ENCODE data around the gene R3HDM2.

R3HDM2 gene

DNA sequence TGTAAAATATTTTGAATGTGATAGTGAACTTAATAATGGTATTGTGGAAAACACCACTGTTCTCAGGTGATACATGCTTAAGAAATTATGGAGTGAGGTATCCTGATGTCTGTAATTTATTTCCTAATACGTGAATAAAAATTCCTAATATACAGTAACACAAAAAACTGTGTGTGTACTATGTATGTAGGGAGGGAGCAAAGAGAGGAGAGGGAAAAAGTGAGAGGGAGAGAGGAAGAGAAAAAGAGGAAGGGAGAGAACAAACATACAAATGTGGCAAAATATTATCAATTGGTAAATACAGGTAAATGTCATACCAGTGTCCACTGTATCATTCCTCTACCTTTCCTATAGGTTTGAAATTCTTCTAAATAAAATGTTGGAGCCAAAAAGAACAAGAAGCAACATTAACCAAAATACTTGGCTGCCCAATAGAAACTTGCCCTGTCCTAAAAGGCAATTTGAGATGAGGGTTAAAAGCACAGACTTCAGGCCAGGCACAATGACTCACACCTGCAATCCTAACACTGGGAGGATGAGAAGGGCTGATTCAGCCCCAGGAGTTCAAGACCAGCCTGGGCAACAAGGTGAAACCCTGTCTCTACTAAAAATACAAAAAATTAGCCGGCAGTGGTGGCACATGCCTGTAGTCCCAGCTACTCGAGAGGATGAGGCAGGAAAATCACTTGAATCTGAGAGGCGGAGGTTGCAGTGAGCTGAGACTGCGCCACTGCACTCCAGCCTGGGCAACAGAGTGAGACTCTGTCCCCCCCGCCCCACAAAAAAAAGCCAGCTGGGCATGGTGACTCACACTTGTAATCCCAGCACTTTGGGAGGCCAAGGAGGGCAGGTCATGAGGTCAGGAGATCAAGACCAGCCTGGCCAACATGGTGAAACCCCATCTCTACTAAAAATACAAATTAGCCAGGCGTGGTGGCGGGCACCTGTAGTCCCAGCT is 14.5 kb downstream of the R3HDM2 start:
- TF ChIP-seq FOXP2 (optimal IDR thresholded peaks at IDR 0.05; ENCODE audit: borderline replicate concordance, extremely low read depth, extremely low read length, insufficient read depth) (no peak), POLR2AphosphoS5 (IDR thresholded peaks at IDR 0.05; ENCODE audit: low read depth, low read length) (no peak), TAF1 (IDR thresholded peaks at IDR 0.05; ENCODE audit: borderline replicate concordance, insufficient read depth, low read length) (no peak), SIN3A (IDR thresholded peaks at IDR 0.05; ENCODE audit: borderline replicate concordance, insufficient read depth, low read length) (no peak)
- TF ChIP-seq, protein P1, sequence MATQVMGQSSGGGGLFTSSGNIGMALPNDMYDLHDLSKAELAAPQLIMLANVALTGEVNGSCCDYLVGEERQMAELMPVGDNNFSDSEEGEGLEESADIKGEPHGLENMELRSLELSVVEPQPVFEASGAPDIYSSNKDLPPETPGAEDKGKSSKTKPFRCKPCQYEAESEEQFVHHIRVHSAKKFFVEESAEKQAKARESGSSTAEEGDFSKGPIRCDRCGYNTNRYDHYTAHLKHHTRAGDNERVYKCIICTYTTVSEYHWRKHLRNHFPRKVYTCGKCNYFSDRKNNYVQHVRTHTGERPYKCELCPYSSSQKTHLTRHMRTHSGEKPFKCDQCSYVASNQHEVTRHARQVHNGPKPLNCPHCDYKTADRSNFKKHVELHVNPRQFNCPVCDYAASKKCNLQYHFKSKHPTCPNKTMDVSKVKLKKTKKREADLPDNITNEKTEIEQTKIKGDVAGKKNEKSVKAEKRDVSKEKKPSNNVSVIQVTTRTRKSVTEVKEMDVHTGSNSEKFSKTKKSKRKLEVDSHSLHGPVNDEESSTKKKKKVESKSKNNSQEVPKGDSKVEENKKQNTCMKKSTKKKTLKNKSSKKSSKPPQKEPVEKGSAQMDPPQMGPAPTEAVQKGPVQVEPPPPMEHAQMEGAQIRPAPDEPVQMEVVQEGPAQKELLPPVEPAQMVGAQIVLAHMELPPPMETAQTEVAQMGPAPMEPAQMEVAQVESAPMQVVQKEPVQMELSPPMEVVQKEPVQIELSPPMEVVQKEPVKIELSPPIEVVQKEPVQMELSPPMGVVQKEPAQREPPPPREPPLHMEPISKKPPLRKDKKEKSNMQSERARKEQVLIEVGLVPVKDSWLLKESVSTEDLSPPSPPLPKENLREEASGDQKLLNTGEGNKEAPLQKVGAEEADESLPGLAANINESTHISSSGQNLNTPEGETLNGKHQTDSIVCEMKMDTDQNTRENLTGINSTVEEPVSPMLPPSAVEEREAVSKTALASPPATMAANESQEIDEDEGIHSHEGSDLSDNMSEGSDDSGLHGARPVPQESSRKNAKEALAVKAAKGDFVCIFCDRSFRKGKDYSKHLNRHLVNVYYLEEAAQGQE (IDR thresholded peaks at IDR 0.05; ENCODE audit: insufficient read depth in 1 of 2, low read depth in 2 of 2, low read length in 2 of 2): no peak

- TF ChIP-seq POLR2AphosphoS5 (IDR thresholded peaks at IDR 0.05; ENCODE audit: low read depth, low read length) (no peak), FOXP2 (optimal IDR thresholded peaks at IDR 0.05; ENCODE audit: borderline replicate concordance, extremely low read depth, extremely low read length, insufficient read depth) (no peak), SIN3A (IDR thresholded peaks at IDR 0.05; ENCODE audit: borderline replicate concordance, insufficient read depth, low read length) (no peak), TAF1 (IDR thresholded peaks at IDR 0.05; ENCODE audit: borderline replicate concordance, insufficient read depth, low read length) (no peak)
- TF ChIP-seq, protein P1 (IDR thresholded peaks at IDR 0.05; ENCODE audit: insufficient read depth in 1 of 2, low read depth in 2 of 2, low read length in 2 of 2): no peak
Measured at GRCh38 chr12:57415088-57415487, 15.8 kb downstream of the R3HDM2 start.

GRCh38 chr12:57410534-57410933 is 20.3 kb downstream of the R3HDM2 start:
- no peak for TF ChIP-seq FOXP2 (optimal IDR thresholded peaks at IDR 0.05; ENCODE audit: borderline replicate concordance, extremely low read depth, extremely low read length, insufficient read depth)
- TF ChIP-seq TAF1 (IDR thresholded peaks at IDR 0.05; ENCODE audit: borderline replicate concordance, insufficient read depth, low read length): no peak
- no peak for TF ChIP-seq POLR2AphosphoS5 (IDR thresholded peaks at IDR 0.05; ENCODE audit: low read depth, low read length)
- TF ChIP-seq, protein P1 (IDR thresholded peaks at IDR 0.05; ENCODE audit: insufficient read depth in 1 of 2, low read depth in 2 of 2, low read length in 2 of 2): no peak
- no peak for TF ChIP-seq SIN3A (IDR thresholded peaks at IDR 0.05; ENCODE audit: borderline replicate concordance, insufficient read depth, low read length)

DNA sequence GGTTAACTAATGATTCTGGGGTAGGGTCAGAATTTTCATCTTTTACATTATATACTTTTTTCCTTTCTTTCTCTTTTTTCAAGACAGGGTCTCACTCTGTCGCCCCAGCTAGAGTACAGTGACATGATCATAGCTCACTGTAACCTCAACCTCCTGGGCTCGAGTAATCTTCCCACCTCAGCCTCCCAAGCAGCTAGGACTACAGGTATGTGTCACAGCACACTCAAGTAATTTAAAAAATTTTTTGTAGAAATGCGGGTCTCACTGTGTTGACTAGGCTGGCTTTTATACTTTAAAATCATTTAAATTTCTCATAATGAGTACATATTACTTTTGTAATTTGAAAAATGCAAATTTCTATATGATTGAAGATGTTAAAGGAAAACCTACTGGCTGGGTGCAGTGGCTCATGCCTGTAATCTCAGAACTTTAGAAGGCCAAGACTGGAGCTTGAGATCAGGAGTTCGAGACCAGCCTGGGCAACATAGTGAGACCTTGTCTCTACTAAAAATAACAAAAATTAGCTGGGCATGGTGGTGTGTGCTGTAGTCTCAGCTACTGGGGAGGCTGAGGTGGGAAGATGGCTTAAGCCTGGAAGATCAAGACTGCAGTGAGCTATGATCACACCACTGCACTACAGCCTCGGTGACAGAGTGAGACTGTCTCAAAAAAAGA is 25.7 kb downstream of the R3HDM2 start:
- TF ChIP-seq POLR2AphosphoS5 (IDR thresholded peaks at IDR 0.05; ENCODE audit: low read depth, low read length) (no peak), SIN3A (IDR thresholded peaks at IDR 0.05; ENCODE audit: borderline replicate concordance, insufficient read depth, low read length) (no peak), TAF1 (IDR thresholded peaks at IDR 0.05; ENCODE audit: borderline replicate concordance, insufficient read depth, low read length) (no peak), FOXP2 (optimal IDR thresholded peaks at IDR 0.05; ENCODE audit: borderline replicate concordance, extremely low read depth, extremely low read length, insufficient read depth) (no peak)
- TF ChIP-seq, protein P1 (IDR thresholded peaks at IDR 0.05; ENCODE audit: insufficient read depth in 1 of 2, low read depth in 2 of 2, low read length in 2 of 2): no peak

Data from PFSK-1 (cell line).